Small intestine (tissue), 7 donors: Measurements from ENCODE around the gene MED17. TPM values are rescaled to one million over a fixed set of nuclear protein-coding genes. Genes with fewer than 3 reads are reported as not detected.

Experiments used
- DNase-seq, 2 donors: peaks; one replicate each; pipeline versions ENCODE4 v3.0.0 to v3.0.0-alpha.2; 2013
- FAIRE-seq: peaks from 2 replicates; lab custom pipeline; 2012; peaks lifted over from hg19 to GRCh38; lab: Jason Lieb, UNC
- H3K27ac ChIP-seq, 3 donors: one replicate each; pipeline ENCODE4 v1.5.1; 2013; ENCODE audit warnings: low read length in 2 of 3, mild to moderate bottlenecking in 2 of 3, control low read depth in 1 of 3, inconsistent platforms in 1 of 3, low read depth in 1 of 3, moderate library complexity in 1 of 3
- H3K27me3 ChIP-seq, 3 donors: one replicate each; pipeline ENCODE4 v1.6.1; 2013; ENCODE audit warnings: low read length in 3 of 3, inconsistent platforms in 1 of 3; ENCODE audit not compliant: control insufficient read depth in 3 of 3, insufficient read depth in 3 of 3
- H3K36me3 ChIP-seq, 3 donors: one replicate each; pipeline ENCODE4 v1.6.1; 2013; ENCODE audit warnings: low read length in 3 of 3, inconsistent platforms in 1 of 3, low read depth in 1 of 3, mild to moderate bottlenecking in 1 of 3, moderate library complexity in 1 of 3; ENCODE audit not compliant: control insufficient read depth in 3 of 3, insufficient read depth in 2 of 3
- H3K4me1 ChIP-seq, 3 donors: one replicate each; pipeline ENCODE4 v1.6.1; 2013; ENCODE audit warnings: low read length in 2 of 3, inconsistent platforms in 1 of 3, low read depth in 1 of 3, mild to moderate bottlenecking in 1 of 3, moderate library complexity in 1 of 3; ENCODE audit not compliant: control insufficient read depth in 3 of 3, insufficient read depth in 2 of 3
- H3K4me3 ChIP-seq, 3 donors: one replicate each; pipeline ENCODE4 v1.5.1; 2013; ENCODE audit warnings: low read length in 3 of 3, control low read depth in 1 of 3, inconsistent platforms in 1 of 3, low read depth in 1 of 3, mild to moderate bottlenecking in 1 of 3, moderate library complexity in 1 of 3
- H3K9me3 ChIP-seq, 2 donors: one replicate each; pipeline ENCODE4 v1.6.1; 2013; ENCODE audit warnings: low read depth in 1 of 2, low read length in 1 of 2; ENCODE audit not compliant: control insufficient read depth in 2 of 2, insufficient read depth in 1 of 2
- WGBS, 3 donors: extraction: QIAGEN DNeasy Blood & Tissue Kit; methylation state at CpG; one replicate each; pipeline ENCODE4 v1.1.7; 2013; 5-methylcytosine and 5-hydroxymethylcytosine counted together
- polyA plus RNA-seq, 4 donors: library from polyadenylated mRNA; stranded (reverse) in 3 of 4; unstranded in 1 of 4; fragments of 200-250 nt in 3 of 4; fragments of 120-200 nt in 1 of 4; gene quantifications; one replicate each; pipeline versions ENCODE4 v1.2.1 to v1.2.3, GENCODE V29; 2013
- donor health status: healthy with polysubstance abuse.
- donor health status: control.
- donor health status: control.
- donor health status: Bipolar disorder and iron deficiency.
- donor health status: healthy.

The MED17 gene
- polyA plus RNA-seq, 4 donors, result 8.5 to 32.7 (median 11.0) TPM

DNA sequence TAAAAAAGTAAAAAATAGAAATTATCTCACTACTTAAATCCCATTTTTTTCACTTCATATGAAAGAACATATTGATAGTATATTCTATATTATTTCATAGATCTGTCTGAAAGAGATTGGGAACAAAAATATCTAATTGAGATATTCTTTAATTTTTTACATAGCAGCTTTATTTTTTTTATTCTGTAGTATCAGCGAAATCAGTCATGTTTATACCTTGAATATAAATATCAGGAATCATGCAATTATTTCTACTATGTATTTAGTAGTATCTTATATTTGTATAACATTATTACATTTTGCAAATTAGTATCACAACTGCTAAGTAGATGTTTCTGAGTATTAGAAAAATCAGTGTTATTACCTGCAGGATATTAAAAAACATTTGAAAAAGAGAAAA, 22.2 kb upstream of the MED17 start:
- DNase-seq (no peak), FAIRE-seq (peak; percentile 10)
- Histone ChIP-seq H3K9me3 (peaks cover 0 to 3% of the 10 kb centered on the region in 2 donors), H3K27ac (no peak overlapping the region), H3K4me3 (no peak overlapping the region), H3K36me3 (peaks cover 16 to 40% (median 25%) of the 10 kb centered on the region in 3 donors), H3K4me1 (no peaks in the 10 kb centered on the region), H3K27me3 (no peaks in the 10 kb centered on the region)
- 90 to 98% (median 94%) methylated on average over 1 of the region's 1 CpG for WGBS, 3 donors

DNA sequence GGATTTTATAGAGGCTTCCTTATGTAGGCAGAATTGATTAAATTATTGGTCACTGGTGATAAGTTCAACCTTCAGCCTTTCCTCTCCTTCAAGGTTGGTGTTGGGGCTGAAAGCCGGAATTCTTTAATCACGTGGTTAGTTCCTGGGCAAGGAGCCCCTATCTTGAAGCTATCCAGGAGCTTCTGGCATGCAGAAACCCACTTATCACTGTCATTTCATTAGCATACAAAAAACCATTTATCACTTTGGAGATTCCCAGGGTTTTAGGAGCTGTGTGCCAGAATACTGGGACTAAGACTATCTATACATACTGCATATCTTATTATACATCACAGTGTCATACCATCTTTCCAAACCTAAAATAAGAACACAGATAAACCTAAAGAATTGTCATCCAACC, 18.5 kb upstream of the MED17 start:
- H3K4me1 ChIP-seq, result no peaks in the 10 kb centered on the region
- no peak for FAIRE-seq
- peaks cover 0 to 4% of the 10 kb centered on the region in 2 donors for H3K9me3 ChIP-seq
- DNase-seq, result no peak
- 23 to 47% (median 39%) methylated on average over 2 of the region's 2 CpGs for WGBS, 3 donors
- peaks cover 6 to 17% (median 14%) of the 10 kb centered on the region in 3 donors for H3K36me3 ChIP-seq
- H3K27me3 ChIP-seq, result no peaks in the 10 kb centered on the region
- no peak overlapping the region for H3K4me3 ChIP-seq
- H3K27ac ChIP-seq, result no peak overlapping the region

GRCh38 chr11:93766504-93766903, 17.6 kb upstream of the MED17 start:
- DNase-seq, result no peak

GRCh38 chr11:93767018-93767417, 17.1 kb upstream of the MED17 start:
- H3K27ac ChIP-seq, result no peak overlapping the region
- no peaks in the 10 kb centered on the region for H3K4me1 ChIP-seq
- WGBS, 3 donors, result 77 to 84% (median 84%) methylated on average over 3 of the region's 3 CpGs
- DNase-seq (no peak), FAIRE-seq (no peak)
- peaks cover 0 to 4% of the 10 kb centered on the region in 2 donors for H3K9me3 ChIP-seq
- peaks cover 4 to 14% (median 12%) of the 10 kb centered on the region in 3 donors for H3K36me3 ChIP-seq
- H3K27me3 ChIP-seq, result no peaks in the 10 kb centered on the region
- H3K4me3 ChIP-seq, result no peak overlapping the region

More at GRCh38 chr11:93766504-93766903, 17.6 kb upstream of the MED17 start:
- Histone ChIP-seq H3K36me3 (peaks cover 4 to 17% (median 14%) of the 10 kb centered on the region in 3 donors), H3K4me3 (no peak overlapping the region), H3K9me3 (peaks cover 0 to 4% of the 10 kb centered on the region in 2 donors), H3K4me1 (no peaks in the 10 kb centered on the region), H3K27ac (no peak overlapping the region), H3K27me3 (no peaks in the 10 kb centered on the region)
- 78 to 83% (median 80%) methylated on average over 5 of the region's 5 CpGs for WGBS, 3 donors
- FAIRE-seq, result no peak

GRCh38 chr11:93770160-93770559, 13.9 kb upstream of the MED17 start:
- WGBS, 3 donors, result 21 to 41% (median 26%) methylated on average over 1 of the region's 1 CpG
- FAIRE-seq, result no peak

GRCh38 chr11:93772123-93772522, 12.0 kb upstream of the MED17 start:
- H3K36me3 ChIP-seq, result no peaks in the 10 kb centered on the region
- H3K4me1 ChIP-seq, result no peaks in the 10 kb centered on the region
- no peak for DNase-seq
- H3K27me3 ChIP-seq, result no peaks in the 10 kb centered on the region
- H3K9me3 ChIP-seq, result peaks cover 0 to 19% of the 10 kb centered on the region in 2 donors
- WGBS, 3 donors, result 96 to 100% (median 98%) methylated on average over 4 of the region's 4 CpGs
- FAIRE-seq, result no peak
- H3K4me3 ChIP-seq, result no peak overlapping the region
- H3K27ac ChIP-seq, result no peak overlapping the region

More at GRCh38 chr11:93770160-93770559, 13.9 kb upstream of the MED17 start:
- no peak for DNase-seq
- Histone ChIP-seq H3K4me1 (no peaks in the 10 kb centered on the region), H3K36me3 (peaks cover 0 to 2% (median 0%) of the 10 kb centered on the region in 3 donors), H3K27me3 (no peaks in the 10 kb centered on the region), H3K9me3 (peaks cover 0 to 21% of the 10 kb centered on the region in 2 donors), H3K4me3 (no peak overlapping the region), H3K27ac (no peak overlapping the region)

DNA sequence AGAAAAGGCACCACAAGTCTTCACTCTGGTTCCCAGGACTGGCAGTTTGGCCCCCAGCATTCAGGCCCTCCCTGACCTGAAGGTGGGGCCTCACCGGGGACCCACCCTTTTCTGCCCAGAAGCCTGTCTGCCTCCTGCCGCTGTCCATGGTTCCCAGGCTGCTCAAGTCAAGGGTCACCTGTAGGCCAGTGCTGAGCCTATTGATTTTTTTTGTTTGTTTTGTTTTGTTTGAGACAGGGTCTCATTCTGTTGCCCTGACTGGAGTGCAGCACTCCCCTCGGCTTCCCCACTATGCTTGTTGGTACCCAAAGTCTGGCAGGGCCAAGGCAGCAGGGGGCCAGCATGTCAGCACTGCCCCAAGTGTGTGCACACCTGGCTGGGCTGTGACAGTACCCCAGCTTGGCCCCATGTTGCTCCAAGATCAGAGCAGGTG, 11.0 kb upstream of the MED17 start:
- Histone ChIP-seq H3K9me3 (peaks cover 0 to 17% of the 10 kb centered on the region in 2 donors), H3K36me3 (no peaks in the 10 kb centered on the region)
- 88 to 92% (median 92%) methylated on average over 3 of the region's 3 CpGs for WGBS, 3 donors

DNA sequence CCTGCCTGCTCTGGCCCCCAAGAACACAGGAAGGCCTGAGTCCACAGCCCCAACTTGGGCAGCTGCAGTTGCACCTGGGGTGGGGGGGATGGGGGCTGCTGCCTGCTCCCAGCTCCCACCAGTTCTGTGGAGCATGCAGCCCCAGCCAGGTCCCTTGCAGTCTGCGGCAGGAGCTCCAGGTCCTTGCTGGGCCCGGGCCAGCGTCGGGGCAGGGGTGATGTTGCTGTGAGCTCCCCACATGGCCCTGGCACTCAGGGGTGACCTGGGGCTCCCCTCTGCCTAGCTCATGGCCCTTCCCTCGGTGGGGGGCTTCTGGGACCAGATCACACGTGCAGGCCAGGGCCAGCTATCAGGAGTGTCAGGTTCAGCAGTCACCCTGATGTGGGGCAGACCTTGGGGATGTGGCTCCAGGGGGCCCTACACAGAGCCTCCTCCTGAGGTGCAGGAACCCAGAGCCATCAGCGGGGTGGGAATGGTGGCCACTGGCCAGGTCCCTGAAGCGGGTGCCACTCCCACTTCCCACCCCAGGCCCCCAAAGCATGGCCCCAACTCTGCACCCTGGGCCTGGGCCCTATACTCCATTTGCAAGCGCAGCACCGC, 10.4 kb upstream of the MED17 start:
- H3K36me3 ChIP-seq, result no peaks in the 10 kb centered on the region
- FAIRE-seq (no peak), DNase-seq (no peak)
- no peak overlapping the region for H3K4me3 ChIP-seq
- no peaks in the 10 kb centered on the region for H3K27me3 ChIP-seq
- 88 to 90% (median 89%) methylated on average over 10 of the region's 10 CpGs for WGBS, 3 donors
- no peaks in the 10 kb centered on the region for H3K4me1 ChIP-seq
- H3K27ac ChIP-seq, result no peak overlapping the region
- peaks cover 0 to 17% of the 10 kb centered on the region in 2 donors for H3K9me3 ChIP-seq

More for the DNA sequence above, 11.0 kb upstream of the MED17 start:
- FAIRE-seq (no peak), DNase-seq (no peak)
- H3K27me3 ChIP-seq, result no peaks in the 10 kb centered on the region
- no peak overlapping the region for H3K27ac ChIP-seq
- no peak overlapping the region for H3K4me3 ChIP-seq
- H3K4me1 ChIP-seq, result no peaks in the 10 kb centered on the region
